ENCODE measurements around the gene RNPS1. TPM values are rescaled to one million over a fixed set of nuclear protein-coding genes. Genes with fewer than 3 reads are reported as not detected.
A peak's percentile ranks its signal among the peaks of the same experiment; 100 is the strongest.

RNPS1 gene
- total and polyA plus RNA-seq, 9 of the 15 experiments (the other 6 are each of a cell fraction or from before 2014, with no cell fraction given): 44.9 to 338 (median 202) TPM

GRCh38 chr16:2267913-2268666 is at the start of gene RNPS1 (continued):
- TF ChIP-seq ZEB2 (IDR thresholded peaks at IDR 0.05): no peak
- no peak for TF ChIP-seq HDAC6 (IDR thresholded peaks at IDR 0.05; ENCODE audit: low read depth, low read length)
- TF ChIP-seq CBX8 (IDR thresholded peaks at IDR 0.05; ENCODE audit: borderline replicate concordance, extremely low read depth, low read depth, low read length, poor library complexity, severe bottlenecking): no peak
- TF ChIP-seq ZNF121 (CRISPR knock-in tag; conservative IDR thresholded peaks at IDR 0.05): no peak
- TF ChIP-seq SOX6 (IDR thresholded peaks at IDR 0.05): no peak; the same call in 1 of the 2 replicates
- no peak for TF ChIP-seq ILF3 (IDR thresholded peaks at IDR 0.05; ENCODE audit: borderline replicate concordance)
- peak; percentile 88 for TF ChIP-seq ZBTB40 (IDR thresholded peaks at IDR 0.05)
- no peak for TF ChIP-seq ZBTB40 (CRISPR knock-in tag; IDR thresholded peaks at IDR 0.05)
- TF ChIP-seq RBM25 (IDR thresholded peaks at IDR 0.05; ENCODE audit: low read depth, low read length, severe bottlenecking): no peak
- peak; percentile 81 for TF ChIP-seq KLF1 (tag; IDR thresholded peaks at IDR 0.05)
- no peak for TF ChIP-seq IFI16 (CRISPR knock-in tag; IDR thresholded peaks at IDR 0.05)
- TF ChIP-seq HOMEZ (CRISPR knock-in tag; IDR thresholded peaks at IDR 0.05): no peak
- no peak for TF ChIP-seq ZNF449 (CRISPR knock-in tag; IDR thresholded peaks at IDR 0.05)
- TF ChIP-seq HDGF (IDR thresholded peaks at IDR 0.05): no peak
- TF ChIP-seq POLR2AphosphoS5 (IDR thresholded peaks at IDR 0.05; ENCODE audit: control insufficient read depth, insufficient read depth, low read depth, low read length): peak; percentile 93
- no peak for TF ChIP-seq PYGO2 (tag; IDR thresholded peaks at IDR 0.05)

Data from K562 (cell line).